ENCODE measurements around the gene MED12L.

- no peak for TF ChIP-seq CTCF (conservative IDR thresholded peaks at IDR 0.05 in 1 of 2, IDR thresholded peaks at IDR 0.05 in 1 of 2; ENCODE audit: low read depth in 1 of 2, low read length in 2 of 2)
- no peak for TF ChIP-seq EZH2 (IDR thresholded peaks at IDR 0.05; ENCODE audit: low read length, missing control alignments)
Observed at GRCh38 chr3:151133175-151133574, 47.7 kb downstream of the MED12L start.

All from fibroblast of lung (primary cell).